Type B pancreatic cell (in vitro differentiated cells): ENCODE measurements around the gene TAF8. TPM values are rescaled to one million over a fixed set of nuclear protein-coding genes. Genes with fewer than 3 reads are reported as not detected.
A peak's percentile ranks its signal among the peaks of the same experiment; 100 is the strongest.

ENCODE experiments used
- DNase-seq: peaks from one replicate; pipeline ENCODE4 v3.0.0; 2021; ENCODE audit warnings: mixed read lengths; ENCODE audit not compliant: unreplicated experiment; ENCODE audit errors: extremely low spot score
- H3K27ac Mint-ChIP-seq: 2 replicates; pipeline ENCODE4 v1.8.0; 2021; ENCODE audit warnings: mild to moderate bottlenecking, mixed read lengths
- H3K27me3 Mint-ChIP-seq: 2 replicates; pipeline ENCODE4 v1.8.0; 2021; ENCODE audit warnings: mixed read lengths
- H3K36me3 Mint-ChIP-seq: 2 replicates; pipeline ENCODE4 v1.8.0; 2021; ENCODE audit warnings: mixed read lengths
- H3K4me1 Mint-ChIP-seq: one replicate; pipeline ENCODE4 v1.8.0; 2021; ENCODE audit warnings: mixed read lengths; ENCODE audit not compliant: unreplicated experiment
- H3K4me3 Mint-ChIP-seq: 2 replicates; pipeline ENCODE4 v1.8.0; 2021; ENCODE audit warnings: mild to moderate bottlenecking, mixed read lengths
- H3K9me3 Mint-ChIP-seq: 2 replicates; pipeline ENCODE4 v1.8.0; 2021; ENCODE audit warnings: mixed read lengths
- total RNA-seq: library from RNA; stranded (reverse); gene quantifications from 2 replicates; pipeline ENCODE4 v1.2.1, GENCODE V29; 2021; ENCODE audit warnings: low replicate concordance
- TF ChIP-seq, protein P1 (sequence below): fragments of 200-600 bp; sonication (generic); conservative IDR thresholded peaks from 2 replicates; pipeline ENCODE4 v1.5.0; 2021; ENCODE audit warnings: antibody characterized with exemption, mild to moderate bottlenecking

The TAF8 gene
- total RNA-seq, 1 donor from 2014 or later, result 36.0 TPM

DNA sequence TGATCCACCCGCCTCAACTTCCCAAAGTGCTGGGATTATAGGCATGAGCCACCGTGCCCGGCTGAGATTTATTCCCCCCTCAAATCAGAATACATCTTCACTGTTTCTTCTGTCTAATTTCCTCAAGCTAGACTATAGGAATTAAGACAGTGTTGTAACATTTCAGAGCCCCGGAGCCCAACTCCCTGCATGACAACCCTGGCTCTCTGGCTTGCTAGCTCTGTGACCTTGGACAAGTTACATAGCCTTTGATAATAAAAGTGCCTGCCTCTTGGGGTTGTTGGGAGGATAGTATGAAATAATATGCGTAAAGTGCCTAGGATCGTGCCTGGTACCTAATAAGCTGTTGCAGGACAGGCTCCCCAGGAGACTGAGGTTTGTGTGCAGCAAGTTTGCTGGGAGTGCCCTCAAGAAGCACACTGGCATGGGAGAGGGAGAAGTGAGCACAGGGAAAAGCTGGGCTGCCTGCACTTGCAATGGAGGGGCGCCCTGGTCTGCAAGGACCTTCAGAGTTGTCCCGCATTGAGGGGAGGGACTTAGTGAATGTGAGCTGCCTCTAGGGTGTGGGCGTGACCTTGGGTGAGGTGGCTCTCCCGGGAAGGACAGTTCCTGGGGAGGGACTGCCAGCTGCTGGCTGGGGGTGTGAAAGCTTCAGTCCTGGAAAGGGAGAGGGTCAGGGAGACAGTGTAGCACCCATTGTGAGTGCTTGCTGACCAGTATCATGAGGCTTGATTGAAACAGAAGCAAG, 43.4 kb downstream of the TAF8 start:
- H3K4me1 Mint-ChIP-seq, result peaks cover 14% of the 10 kb centered on the region
- H3K27ac Mint-ChIP-seq, result peak overlapping the region; percentile 54
- TF ChIP-seq, protein P1, sequence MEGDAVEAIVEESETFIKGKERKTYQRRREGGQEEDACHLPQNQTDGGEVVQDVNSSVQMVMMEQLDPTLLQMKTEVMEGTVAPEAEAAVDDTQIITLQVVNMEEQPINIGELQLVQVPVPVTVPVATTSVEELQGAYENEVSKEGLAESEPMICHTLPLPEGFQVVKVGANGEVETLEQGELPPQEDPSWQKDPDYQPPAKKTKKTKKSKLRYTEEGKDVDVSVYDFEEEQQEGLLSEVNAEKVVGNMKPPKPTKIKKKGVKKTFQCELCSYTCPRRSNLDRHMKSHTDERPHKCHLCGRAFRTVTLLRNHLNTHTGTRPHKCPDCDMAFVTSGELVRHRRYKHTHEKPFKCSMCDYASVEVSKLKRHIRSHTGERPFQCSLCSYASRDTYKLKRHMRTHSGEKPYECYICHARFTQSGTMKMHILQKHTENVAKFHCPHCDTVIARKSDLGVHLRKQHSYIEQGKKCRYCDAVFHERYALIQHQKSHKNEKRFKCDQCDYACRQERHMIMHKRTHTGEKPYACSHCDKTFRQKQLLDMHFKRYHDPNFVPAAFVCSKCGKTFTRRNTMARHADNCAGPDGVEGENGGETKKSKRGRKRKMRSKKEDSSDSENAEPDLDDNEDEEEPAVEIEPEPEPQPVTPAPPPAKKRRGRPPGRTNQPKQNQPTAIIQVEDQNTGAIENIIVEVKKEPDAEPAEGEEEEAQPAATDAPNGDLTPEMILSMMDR, result no peak
- H3K27me3 Mint-ChIP-seq, result peaks cover 10% of the 10 kb centered on the region
- H3K36me3 Mint-ChIP-seq, result no peaks in the 10 kb centered on the region
- no peaks in the 10 kb centered on the region for H3K9me3 Mint-ChIP-seq
- no peak for DNase-seq
- no peak overlapping the region for H3K4me3 Mint-ChIP-seq

DNA sequence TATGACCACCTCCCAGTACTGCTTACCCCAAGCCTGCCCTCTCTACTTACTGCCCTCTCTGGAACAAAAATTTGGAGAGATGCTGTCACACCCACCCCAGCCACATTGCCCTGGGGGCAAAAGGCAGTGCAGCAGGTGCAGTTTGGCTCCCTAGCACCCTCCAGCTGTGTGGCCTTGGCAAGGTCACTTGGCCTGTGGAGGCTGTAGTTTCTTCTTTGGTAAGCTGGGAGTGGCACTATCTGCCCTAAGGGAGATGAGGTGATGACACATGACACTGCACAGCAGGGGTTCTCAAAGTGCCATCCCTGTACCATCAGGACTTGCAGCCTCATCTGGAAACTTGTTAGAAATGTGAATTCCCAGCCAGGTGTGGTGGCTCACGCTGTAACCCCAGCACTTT, 44.8 kb downstream of the TAF8 start:
- H3K36me3 Mint-ChIP-seq, result no peaks in the 10 kb centered on the region
- H3K27me3 Mint-ChIP-seq, result peaks cover 11% of the 10 kb centered on the region
- H3K4me3 Mint-ChIP-seq, result no peak overlapping the region
- DNase-seq, result no peak
- TF ChIP-seq, protein P1, result no peak
- no peak overlapping the region for H3K27ac Mint-ChIP-seq
- no peaks in the 10 kb centered on the region for H3K9me3 Mint-ChIP-seq
- H3K4me1 Mint-ChIP-seq, result peaks cover 23% of the 10 kb centered on the region

DNA sequence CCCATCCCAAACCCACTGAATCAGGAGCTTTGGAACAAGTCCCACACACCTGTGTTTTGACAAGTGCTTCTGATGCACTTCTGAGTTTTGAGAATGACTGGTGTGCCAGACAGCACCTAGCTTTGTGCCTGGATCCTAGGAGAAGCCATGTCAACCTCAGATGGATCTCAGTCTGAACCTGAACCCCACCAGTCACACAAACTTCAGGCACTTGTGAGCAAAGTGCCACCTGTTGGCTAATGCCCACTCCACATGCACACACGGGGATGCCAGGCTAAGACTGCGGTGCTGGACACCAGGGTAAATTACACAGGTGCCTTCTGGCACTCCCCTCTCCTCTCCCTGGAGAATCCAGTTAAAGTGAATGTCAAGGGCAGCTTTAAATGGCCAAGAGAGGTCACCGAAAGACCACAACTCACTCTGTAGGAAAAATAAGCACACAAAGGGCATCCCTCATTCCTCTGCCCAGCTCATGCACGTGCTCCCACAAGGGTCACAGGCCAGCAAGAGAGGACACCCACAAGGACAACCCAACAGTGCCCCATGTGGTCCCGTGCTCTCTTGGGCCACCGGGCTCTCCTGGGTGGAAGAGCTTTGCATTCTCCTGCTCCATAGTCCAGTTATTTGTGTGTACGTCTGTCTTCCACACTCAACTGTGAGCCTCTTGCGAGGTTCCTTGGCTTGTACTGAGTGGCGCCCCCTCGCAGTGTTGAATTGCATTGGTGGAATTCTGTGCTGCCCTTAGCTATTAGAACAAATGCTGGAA, 45.6 kb downstream of the TAF8 start:
- Mint-ChIP-seq H3K36me3 (no peaks in the 10 kb centered on the region), H3K27ac (peak overlapping the region; percentile 52), H3K4me1 (peaks cover 25% of the 10 kb centered on the region), H3K27me3 (peaks cover 11% of the 10 kb centered on the region), H3K9me3 (no peaks in the 10 kb centered on the region), H3K4me3 (no peak overlapping the region)
- no peak for DNase-seq
- TF ChIP-seq, protein P1, result no peak

DNA sequence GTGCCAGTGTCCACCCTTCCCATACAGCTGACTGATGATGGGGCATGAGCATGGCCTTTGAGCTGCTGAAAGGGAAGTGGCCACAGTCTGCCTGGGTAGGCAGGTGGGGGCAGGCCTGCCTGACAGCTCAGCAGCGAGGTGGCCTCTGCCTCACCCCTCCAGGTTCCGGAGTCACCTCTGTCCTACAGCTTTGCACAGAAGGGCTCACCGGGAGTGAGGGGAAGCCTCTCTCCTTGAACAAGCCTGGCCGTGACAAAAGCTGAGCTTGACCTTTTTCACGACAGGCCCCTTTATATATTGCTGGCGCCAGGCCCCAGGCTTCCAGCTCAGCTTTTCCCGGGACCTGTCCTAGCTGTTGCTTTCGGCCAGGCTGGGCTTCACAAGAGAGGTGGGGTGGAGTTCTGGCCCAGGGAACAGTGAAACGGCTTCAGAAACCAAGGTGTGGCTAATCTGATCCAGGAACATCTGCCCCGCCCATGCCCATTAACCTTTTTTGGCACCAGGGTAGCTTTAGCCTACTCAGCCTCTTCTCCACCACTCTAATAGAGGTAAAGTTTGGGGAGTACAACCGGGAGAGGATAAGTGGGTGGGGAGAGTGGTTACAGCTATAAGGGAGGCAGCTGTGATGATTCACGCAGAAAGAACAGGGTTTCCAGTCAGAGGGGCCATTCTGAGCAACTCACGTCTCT, 49.2 kb downstream of the TAF8 start:
- no peak for DNase-seq
- no peak overlapping the region for H3K4me3 Mint-ChIP-seq

More for the DNA sequence above, 49.2 kb downstream of the TAF8 start:
- H3K27me3 Mint-ChIP-seq, result peaks cover 11% of the 10 kb centered on the region
- TF ChIP-seq, protein P1, result no peak
- H3K36me3 Mint-ChIP-seq, result peaks cover 6% of the 10 kb centered on the region
- peaks cover 29% of the 10 kb centered on the region for H3K4me1 Mint-ChIP-seq
- H3K9me3 Mint-ChIP-seq, result no peaks in the 10 kb centered on the region
- H3K27ac Mint-ChIP-seq, result peak overlapping the region; percentile 74
